Ascending aorta (tissue), 2 donors: ENCODE results near the gene OSBPL8. TPM values are rescaled to one million over a fixed set of nuclear protein-coding genes. Genes with fewer than 3 reads are reported as not detected.

ENCODE experiments used
- DNase-seq, 2 donors: peaks; one replicate each; pipeline ENCODE4 v3.0.0-alpha.2; 2019; ENCODE audit warnings: low spot score in 2 of 2
- H3K27ac ChIP-seq, 2 donors: fragments of 200-600 bp; sonication (generic); one replicate each; pipeline ENCODE4 v1.5.1; 2016 to 2017; ENCODE audit warnings: mild to moderate bottlenecking in 1 of 2
- H3K27me3 ChIP-seq: fragments of 200-600 bp; sonication (generic); one replicate; pipeline ENCODE4 v1.5.1; 2017
- H3K36me3 ChIP-seq, 2 donors: fragments of 200-600 bp; sonication (generic); one replicate each; pipeline ENCODE4 v1.5.1; 2016
- H3K4me1 ChIP-seq, 2 donors: fragments of 200-600 bp; sonication (generic); one replicate each; pipeline ENCODE4 v1.5.1; 2016 to 2017; ENCODE audit warnings: mild to moderate bottlenecking in 1 of 2
- H3K4me3 ChIP-seq, 2 donors: fragments of 200-600 bp; sonication (generic); one replicate each; pipeline ENCODE4 v1.5.1; 2016 to 2017; ENCODE audit warnings: mild to moderate bottlenecking in 1 of 2
- H3K9me3 ChIP-seq, 2 donors: fragments of 200-600 bp; sonication (generic); one replicate each; pipeline ENCODE4 v1.5.1; 2016
- intact Hi-C: fragments of 100-400 bp; cut with DNase I; formaldehyde crosslinking; loops from one replicate; pipeline ENCODE4 v1.15.1; 2023
- total RNA-seq: library from RNA; depleted of rRNA; stranded (reverse); fragments of >200 nt; gene quantifications from one replicate; pipeline ENCODE4 v1.1.0, GENCODE V29; 2016
- TF ChIP-seq, protein P1 (sequence below), 3 experiments: fragments of 200-600 bp in 2 of 3; fragments of 450-650 bp in 1 of 3; sonication (generic) in 2 of 3; IDR thresholded peaks; one replicate each; pipeline ENCODE4 v1.5.1; 2016 to 2019; ENCODE audit warnings: antibody characterized with exemption in 3 of 3, mild to moderate bottlenecking in 1 of 3, moderate library complexity in 1 of 3

The OSBPL8 gene
- total RNA-seq, 1 donor from 2014 or later = 18.6 TPM

DNA sequence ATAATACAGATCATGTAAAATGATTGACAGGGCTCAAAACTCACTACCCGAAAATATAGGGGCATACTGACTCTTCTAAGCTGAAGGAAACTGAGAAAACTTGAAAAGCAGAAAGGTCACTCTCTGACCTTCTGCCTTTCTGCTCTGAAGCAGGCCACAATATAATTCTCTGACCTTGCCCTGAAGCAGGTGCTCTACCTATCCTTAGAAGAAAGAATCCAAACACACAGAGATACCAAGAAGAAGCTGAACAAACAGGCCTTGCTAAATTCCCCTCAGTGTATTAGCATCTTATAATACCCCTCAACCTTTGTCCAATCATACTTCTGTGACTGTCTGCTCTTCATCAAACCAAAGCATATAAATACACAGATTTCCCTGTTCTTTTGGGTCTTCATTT, 150.5 kb downstream of the OSBPL8 start:
- TF ChIP-seq, protein P1, sequence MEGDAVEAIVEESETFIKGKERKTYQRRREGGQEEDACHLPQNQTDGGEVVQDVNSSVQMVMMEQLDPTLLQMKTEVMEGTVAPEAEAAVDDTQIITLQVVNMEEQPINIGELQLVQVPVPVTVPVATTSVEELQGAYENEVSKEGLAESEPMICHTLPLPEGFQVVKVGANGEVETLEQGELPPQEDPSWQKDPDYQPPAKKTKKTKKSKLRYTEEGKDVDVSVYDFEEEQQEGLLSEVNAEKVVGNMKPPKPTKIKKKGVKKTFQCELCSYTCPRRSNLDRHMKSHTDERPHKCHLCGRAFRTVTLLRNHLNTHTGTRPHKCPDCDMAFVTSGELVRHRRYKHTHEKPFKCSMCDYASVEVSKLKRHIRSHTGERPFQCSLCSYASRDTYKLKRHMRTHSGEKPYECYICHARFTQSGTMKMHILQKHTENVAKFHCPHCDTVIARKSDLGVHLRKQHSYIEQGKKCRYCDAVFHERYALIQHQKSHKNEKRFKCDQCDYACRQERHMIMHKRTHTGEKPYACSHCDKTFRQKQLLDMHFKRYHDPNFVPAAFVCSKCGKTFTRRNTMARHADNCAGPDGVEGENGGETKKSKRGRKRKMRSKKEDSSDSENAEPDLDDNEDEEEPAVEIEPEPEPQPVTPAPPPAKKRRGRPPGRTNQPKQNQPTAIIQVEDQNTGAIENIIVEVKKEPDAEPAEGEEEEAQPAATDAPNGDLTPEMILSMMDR (IDR thresholded peaks at IDR 0.05) = no peak
- intact Hi-C loops = no loop called here

DNA sequence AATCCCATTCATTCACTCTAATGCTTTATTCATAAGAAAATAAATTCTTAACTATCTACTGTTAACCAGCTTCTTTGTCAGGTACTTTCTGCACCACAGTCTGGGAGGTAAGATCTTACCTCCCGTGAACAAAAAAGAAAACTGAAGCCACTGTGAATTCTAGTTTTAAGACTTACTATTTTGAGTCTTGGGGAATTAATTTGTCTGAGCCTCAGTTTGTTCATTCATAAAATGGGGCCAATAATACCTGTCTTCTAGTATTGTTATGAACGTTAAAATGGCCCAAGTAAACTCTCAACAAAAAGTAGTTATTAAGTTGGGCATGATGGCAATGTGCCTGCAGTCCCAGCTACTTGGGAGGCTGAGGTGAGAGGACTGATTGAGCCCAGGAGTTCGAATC, 151.9 kb downstream of the OSBPL8 start:
- Histone ChIP-seq H3K4me1 (no peaks in the 10 kb centered on the region), H3K4me3 (no peak overlapping the region), H3K36me3 (peaks cover 4 to 7% of the 10 kb centered on the region in 2 donors), H3K27me3 (no peaks in the 10 kb centered on the region), H3K9me3 (no peaks in the 10 kb centered on the region), H3K27ac (no peak overlapping the region)
- intact Hi-C loops = no loop called here
- DNase-seq = no peak
- TF ChIP-seq, protein P1 (IDR thresholded peaks at IDR 0.05) = no peak

More for the DNA sequence above, 150.5 kb downstream of the OSBPL8 start:
- Histone ChIP-seq H3K27ac (no peak overlapping the region), H3K4me1 (no peaks in the 10 kb centered on the region), H3K4me3 (no peak overlapping the region), H3K36me3 (peaks cover 4 to 7% of the 10 kb centered on the region in 2 donors), H3K9me3 (no peaks in the 10 kb centered on the region), H3K27me3 (no peaks in the 10 kb centered on the region)
- no peak for DNase-seq

DNA sequence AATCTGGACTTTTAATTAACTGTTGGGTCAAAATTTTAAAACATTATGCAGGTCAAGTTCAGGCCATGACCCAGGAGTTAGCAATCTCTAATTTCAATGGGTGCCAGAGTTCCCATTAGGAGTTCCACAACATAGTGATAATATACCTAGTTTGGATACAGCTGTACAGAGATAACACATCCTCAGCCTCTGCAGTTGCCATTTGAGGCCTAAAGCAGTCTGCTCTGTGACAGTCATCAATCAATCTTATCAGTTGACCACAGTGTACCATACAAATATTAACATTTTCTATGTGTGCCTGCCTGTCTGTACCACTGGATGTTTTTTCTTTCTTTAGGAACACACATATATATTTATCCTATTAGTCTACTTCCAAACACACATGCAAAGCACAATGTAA, 157.3 kb downstream of the OSBPL8 start:
- intact Hi-C loops = no loop called here
- Histone ChIP-seq H3K4me3 (no peak overlapping the region), H3K27me3 (no peaks in the 10 kb centered on the region), H3K36me3 (peaks cover 7 to 11% of the 10 kb centered on the region in 2 donors), H3K27ac (no peak overlapping the region), H3K4me1 (no peaks in the 10 kb centered on the region), H3K9me3 (no peaks in the 10 kb centered on the region)
- TF ChIP-seq, protein P1 (IDR thresholded peaks at IDR 0.05) = no peak
- no peak for DNase-seq

DNA sequence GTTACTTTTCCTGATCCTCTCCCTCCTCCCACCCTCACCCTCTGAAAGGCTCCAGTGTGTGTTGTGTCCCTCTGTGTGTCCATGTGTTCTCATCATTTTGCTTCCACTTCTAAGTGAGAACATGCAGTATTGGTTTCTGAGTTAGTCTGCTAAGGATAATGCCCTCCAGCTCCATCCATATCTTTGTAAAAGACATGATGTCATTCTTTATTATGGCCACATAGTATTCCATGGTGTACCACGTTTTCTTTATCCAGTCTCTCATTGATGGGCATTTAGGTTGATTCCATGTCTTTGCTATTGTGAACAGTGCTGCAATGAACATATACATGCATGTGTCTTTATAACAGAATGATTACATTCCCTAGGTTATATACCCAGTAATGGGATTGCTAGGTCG, 159.4 kb downstream of the OSBPL8 start:
- Histone ChIP-seq H3K27me3 (no peaks in the 10 kb centered on the region), H3K9me3 (no peaks in the 10 kb centered on the region), H3K4me1 (no peaks in the 10 kb centered on the region), H3K36me3 (peaks cover 7 to 11% of the 10 kb centered on the region in 2 donors), H3K27ac (no peak overlapping the region), H3K4me3 (no peak overlapping the region)
- TF ChIP-seq, protein P1 (IDR thresholded peaks at IDR 0.05) = no peak
- intact Hi-C loops = no loop called here
- DNase-seq = no peak

DNA sequence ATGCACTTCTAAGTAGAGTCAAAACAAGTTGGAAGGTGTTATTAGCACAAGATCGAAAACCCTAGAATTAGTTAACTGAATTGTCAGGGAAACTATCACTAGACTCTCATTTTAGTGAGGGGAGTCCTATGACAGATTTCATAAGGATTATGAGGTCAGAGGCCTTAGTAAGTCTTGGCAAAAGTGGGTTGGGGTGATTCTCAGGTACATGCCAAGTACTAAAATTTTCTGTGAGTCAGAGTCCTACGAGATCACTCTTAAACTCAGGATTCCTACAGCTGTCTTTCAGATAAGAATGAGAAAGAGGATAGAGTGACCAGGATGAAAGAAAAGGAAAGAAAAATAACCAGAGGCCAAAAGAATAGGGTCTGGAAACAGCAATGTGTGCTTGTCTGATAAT, 160.5 kb downstream of the OSBPL8 start:
- Histone ChIP-seq H3K4me3 (no peak overlapping the region), H3K4me1 (no peaks in the 10 kb centered on the region), H3K9me3 (no peaks in the 10 kb centered on the region), H3K36me3 (peaks cover 5 to 11% of the 10 kb centered on the region in 2 donors), H3K27ac (no peak overlapping the region), H3K27me3 (no peaks in the 10 kb centered on the region)
- DNase-seq = no peak
- intact Hi-C loops = no loop called here
- TF ChIP-seq, protein P1 (IDR thresholded peaks at IDR 0.05) = no peak

DNA sequence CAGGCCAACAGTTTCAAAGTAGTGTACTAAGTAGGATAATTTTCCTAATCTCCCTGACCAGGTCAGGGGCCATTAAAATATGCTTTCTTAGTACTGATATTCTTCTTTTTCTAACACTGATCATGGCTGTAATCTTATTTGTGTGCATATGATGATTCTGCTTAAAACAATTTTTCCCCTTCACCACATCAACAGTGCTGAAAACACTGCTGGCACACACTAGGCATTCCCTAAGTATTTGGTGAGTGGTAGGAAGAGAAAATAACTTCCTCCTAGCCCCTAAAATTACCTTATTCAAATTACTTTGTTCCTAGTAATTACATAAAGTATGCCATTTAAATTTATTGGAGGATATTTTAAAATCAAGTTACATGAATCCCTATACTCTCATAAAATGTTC, 161.5 kb downstream of the OSBPL8 start:
- intact Hi-C loops = no loop called here
- H3K9me3 ChIP-seq = no peaks in the 10 kb centered on the region
- DNase-seq = no peak
- TF ChIP-seq, protein P1 (IDR thresholded peaks at IDR 0.05) = no peak
- peaks cover 5 to 15% of the 10 kb centered on the region in 2 donors for H3K36me3 ChIP-seq
- H3K4me3 ChIP-seq = no peak overlapping the region
- no peak overlapping the region for H3K27ac ChIP-seq
- H3K27me3 ChIP-seq = no peaks in the 10 kb centered on the region
- no peaks in the 10 kb centered on the region for H3K4me1 ChIP-seq
